ENCODE data around the gene COX11. TPM values are rescaled to one million over a fixed set of nuclear protein-coding genes. Genes with fewer than 3 reads are reported as not detected.

Gene COX11
- total RNA-seq, 1 experiment from 2014 or later = 65.0 TPM

GRCh38 chr17:55004484-55004883, 36.0 kb upstream of the COX11 start:
- Mint-ChIP-seq H3K36me3 (0 out of 2 replicates have a peak, but pooled peaks cover 3% of the 10 kb centered on the region), H3K9me3 (no peaks in the 10 kb centered on the region), H3K4me1 (peaks cover 24% of the 10 kb centered on the region), H3K27me3 (ENCODE audit: low read depth) (no peaks in the 10 kb centered on the region), H3K4me3 (no peak overlapping the region), H3K27ac (no peak overlapping the region)
- DNase-seq (ENCODE audit: low spot score) = no peak
- ChIA-PET POLR2A (no interaction called here), CTCF (interaction anchor here (1.2 to 2.6 kb wide), 4 partner anchors 8 to 102 kb away, joined by 3 to 38 read pairs (median 6); no protein-coding TSS in a partner anchor)
- TF ChIP-seq ZNF512 (CRISPR knock-in tag; IDR thresholded peaks at IDR 0.05; ENCODE audit: borderline replicate concordance) = no peak
- TF ChIP-seq ZBTB43 (CRISPR knock-in tag; IDR thresholded peaks at IDR 0.05) = no peak
- no peak for TF ChIP-seq CDX4 (CRISPR knock-in tag; IDR thresholded peaks at IDR 0.05; ENCODE audit: borderline replicate concordance)
- TF ChIP-seq ZNF416 (CRISPR knock-in tag; IDR thresholded peaks at IDR 0.05) = no peak
- no peak for TF ChIP-seq STAT6 (CRISPR knock-in tag; conservative IDR thresholded peaks at IDR 0.05; ENCODE audit: low read depth)
- TF ChIP-seq USF2 (CRISPR knock-in tag; IDR thresholded peaks at IDR 0.05) = no peak
- TF ChIP-seq CTCF (IDR thresholded peaks at IDR 0.05) = no peak
- TF ChIP-seq E2F5 (CRISPR knock-in tag; IDR thresholded peaks at IDR 0.05) = no peak
- no peak for TF ChIP-seq ZMAT4 (CRISPR knock-in tag; IDR thresholded peaks at IDR 0.05)
- no peak for TF ChIP-seq ZBTB21 (CRISPR knock-in tag; IDR thresholded peaks at IDR 0.05; ENCODE audit: borderline replicate concordance)
- TF ChIP-seq CBFB (CRISPR knock-in tag; IDR thresholded peaks at IDR 0.05; ENCODE audit: low read depth) = no peak
- peak; percentile 52 for ATAC-seq

- Mint-ChIP-seq H3K4me1 (peaks cover 24% of the 10 kb centered on the region), H3K27ac (no peak overlapping the region), H3K4me3 (no peak overlapping the region), H3K27me3 (ENCODE audit: low read depth) (no peaks in the 10 kb centered on the region), H3K36me3 (0 out of 2 replicates have a peak, but pooled peaks cover 3% of the 10 kb centered on the region), H3K9me3 (no peaks in the 10 kb centered on the region)
- CTCF ChIA-PET = interaction anchor here (0.9 kb wide), 1 partner anchor 9 kb away, joined by 3 read pairs; no protein-coding TSS in a partner anchor
- no peak for DNase-seq (ENCODE audit: low spot score)
- no peak for ATAC-seq
- TF ChIP-seq JUN (CRISPR knock-in tag; IDR thresholded peaks at IDR 0.05) (no peak), KAT7 (CRISPR knock-in tag; IDR thresholded peaks at IDR 0.05; ENCODE audit: borderline replicate concordance) (no peak), E2F4 (CRISPR knock-in tag; IDR thresholded peaks at IDR 0.05; ENCODE audit: borderline replicate concordance, low read depth) (no peak), MYBL2 (CRISPR knock-in tag; IDR thresholded peaks at IDR 0.05) (no peak), SOX15 (CRISPR knock-in tag; IDR thresholded peaks at IDR 0.05) (no peak)
- POLR2A ChIA-PET = no interaction called here
These were observed 34.0 kb upstream of the COX11 start for GRCh38 chr17:55002458-55002857.
